RWPE2 (cell line): ENCODE measurements around the gene SLC44A5.

ENCODE experiments used
- ATAC-seq: fragments of 200-7000 bp; cut with Tn5 transposase; 3 replicates; pipeline ENCODE4 v1.9.1; 2021; ENCODE audit warnings: low read depth
- DNase-seq: peaks from one replicate; pipeline ENCODE4 v3.0.0-alpha.2; 2020; ENCODE audit warnings: low spot score
- H3K27ac ChIP-seq: fragments of 450-650 bp; 2 replicates; pipeline ENCODE4 v1.5.1; 2017; ENCODE audit warnings: mild to moderate bottlenecking; ENCODE audit not compliant: poor library complexity, severe bottlenecking
- H3K27me3 ChIP-seq: fragments of 250-450 bp; sonication (Bioruptor Pico); 2 replicates; pipeline ENCODE4 v1.5.1; 2021; ENCODE audit warnings: mild to moderate bottlenecking, moderate library complexity; ENCODE audit not compliant: insufficient read depth, poor library complexity, severe bottlenecking
- H3K36me3 ChIP-seq: fragments of 250-450 bp; sonication (Bioruptor Pico); 2 replicates; pipeline ENCODE4 v1.5.1; 2020; ENCODE audit warnings: low read depth, mild to moderate bottlenecking, moderate library complexity
- H3K4me1 ChIP-seq: fragments of 250-450 bp; sonication (Bioruptor Pico); 2 replicates; pipeline ENCODE4 v1.5.1; 2021; ENCODE audit warnings: mild to moderate bottlenecking, moderate library complexity; ENCODE audit not compliant: insufficient read depth, poor library complexity, severe bottlenecking
- H3K4me3 ChIP-seq: fragments of 250-450 bp; sonication (Bioruptor Pico); 2 replicates; pipeline ENCODE4 v1.5.1; 2021; ENCODE audit warnings: mild to moderate bottlenecking, moderate library complexity; ENCODE audit not compliant: severe bottlenecking
- H3K9me3 ChIP-seq: fragments of 250-450 bp; sonication (Bioruptor Pico); 2 replicates; pipeline ENCODE4 v1.5.1; 2021; ENCODE audit warnings: mild to moderate bottlenecking, moderate library complexity; ENCODE audit not compliant: severe bottlenecking
- CTCF ChIP-seq: fragments of 450-650 bp; IDR thresholded peaks from one replicate; pipeline ENCODE4 v1.5.1; 2017; ENCODE audit warnings: mild to moderate bottlenecking, moderate library complexity; ENCODE audit not compliant: poor library complexity, severe bottlenecking

The SLC44A5 gene

GRCh38 chr1:75528001-75528400, 82.9 kb downstream of the SLC44A5 start:
- no peak for DNase-seq
- TF ChIP-seq CTCF: no peak
- peaks cover 3% of the 10 kb centered on the region for H3K27me3 ChIP-seq
- no peaks in the 10 kb centered on the region for H3K36me3 ChIP-seq
- no peak overlapping the region for H3K27ac ChIP-seq
- H3K9me3 ChIP-seq: no peaks in the 10 kb centered on the region
- H3K4me3 ChIP-seq: no peak overlapping the region
- no peak for ATAC-seq
- no peaks in the 10 kb centered on the region for H3K4me1 ChIP-seq

GRCh38 chr1:75522389-75522788, 88.5 kb downstream of the SLC44A5 start:
- Histone ChIP-seq H3K27ac (no peak overlapping the region), H3K9me3 (no peaks in the 10 kb centered on the region), H3K4me1 (no peaks in the 10 kb centered on the region), H3K36me3 (no peaks in the 10 kb centered on the region), H3K27me3 (no peaks in the 10 kb centered on the region), H3K4me3 (no peak overlapping the region)
- DNase-seq: no peak
- ATAC-seq: no peak
- no peak for TF ChIP-seq CTCF

- DNase-seq (no peak), ATAC-seq (no peak)
- TF ChIP-seq CTCF: no peak
- Histone ChIP-seq H3K9me3 (no peaks in the 10 kb centered on the region), H3K36me3 (no peaks in the 10 kb centered on the region), H3K4me1 (no peaks in the 10 kb centered on the region), H3K4me3 (no peak overlapping the region), H3K27ac (no peak overlapping the region), H3K27me3 (peaks cover 4% of the 10 kb centered on the region)
Observed at GRCh38 chr1:75521658-75522057, 89.3 kb downstream of the SLC44A5 start.

GRCh38 chr1:75520862-75521475, 89.9 kb downstream of the SLC44A5 start:
- no peaks in the 10 kb centered on the region for H3K4me1 ChIP-seq
- no peaks in the 10 kb centered on the region for H3K36me3 ChIP-seq
- no peak overlapping the region for H3K4me3 ChIP-seq
- TF ChIP-seq CTCF: no peak
- no peak for DNase-seq
- no peaks in the 10 kb centered on the region for H3K9me3 ChIP-seq
- peaks cover 4% of the 10 kb centered on the region for H3K27me3 ChIP-seq
- H3K27ac ChIP-seq: no peak overlapping the region
- ATAC-seq: no peak

GRCh38 chr1:75519651-75520427, 91.1 kb downstream of the SLC44A5 start:
- no peaks in the 10 kb centered on the region for H3K36me3 ChIP-seq

More at GRCh38 chr1:75519651-75520427, 91.1 kb downstream of the SLC44A5 start:
- no peak for TF ChIP-seq CTCF
- no peaks in the 10 kb centered on the region for H3K9me3 ChIP-seq
- no peak overlapping the region for H3K27ac ChIP-seq
- H3K4me1 ChIP-seq: no peaks in the 10 kb centered on the region
- H3K27me3 ChIP-seq: peaks cover 4% of the 10 kb centered on the region
- no peak for DNase-seq
- ATAC-seq: no peak
- H3K4me3 ChIP-seq: no peak overlapping the region
